DMS53 treated with DMSO at 0.1 percent for 48 hours (cell line): Measurements from ENCODE around the gene APLP2.
"Not testable (repeated sequence)": the region's sequence is repeated elsewhere in the genome, so short reads cannot be mapped to it uniquely, and the experiment has no call there.

Experiments
- DNase-seq: peaks from one replicate; lab custom pipeline; 2025; ENCODE audit not compliant: unreplicated experiment; lab: John Stamatoyannopoulos, UW

APLP2 gene

GRCh38 chr11:130165601-130166456, 96.1 kb downstream of the APLP2 start:
- no peak for DNase-seq

- DNase-seq: peak; percentile 71
These were observed 96.7 kb downstream of the APLP2 start for GRCh38 chr11:130166457-130166784.

DNA sequence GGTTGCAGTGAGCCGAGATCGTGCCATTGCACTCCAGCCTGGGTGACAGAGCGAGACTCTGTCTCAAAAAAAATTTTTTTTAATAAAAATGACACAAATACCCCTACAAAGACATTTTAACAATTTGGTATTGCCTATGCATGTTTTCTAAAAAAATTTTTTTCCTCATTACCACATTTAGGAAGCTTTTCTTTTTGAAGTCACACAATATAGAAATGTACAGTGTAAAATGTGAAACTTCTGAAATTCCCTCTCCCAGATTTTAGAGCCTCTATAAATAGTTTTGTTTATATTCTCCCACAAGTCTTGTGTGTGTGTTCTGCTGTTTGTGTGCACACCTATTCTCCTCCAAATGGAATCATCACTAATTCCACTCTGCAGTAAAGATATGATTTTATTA, 97.5 kb downstream of the APLP2 start:
- DNase-seq: no peak

- no peak for DNase-seq
These were observed 98.4 kb downstream of the APLP2 start for GRCh38 chr11:130168105-130168504.

- DNase-seq: no peak
These were observed 100.7 kb downstream of the APLP2 start for GRCh38 chr11:130170345-130170744.

DNA sequence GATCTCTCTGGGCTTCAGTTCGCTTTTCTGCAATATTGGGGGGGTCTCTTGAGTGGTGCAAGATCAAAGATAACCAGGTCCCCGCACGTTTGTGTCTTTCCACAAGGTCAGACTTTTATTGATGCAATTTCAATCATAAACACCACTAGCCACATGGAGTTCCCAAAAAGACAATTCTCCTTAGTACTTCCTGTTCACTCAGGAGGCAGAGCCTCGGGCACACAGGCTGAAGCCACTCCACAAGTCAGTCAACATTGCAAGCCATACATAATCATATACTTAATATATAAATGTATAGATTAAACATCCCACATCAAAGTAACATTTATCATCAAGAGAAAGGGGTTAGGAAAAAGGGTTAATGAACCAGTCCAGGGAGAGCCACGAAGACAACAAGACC, 101.8 kb downstream of the APLP2 start:
- no peak for DNase-seq

DNA sequence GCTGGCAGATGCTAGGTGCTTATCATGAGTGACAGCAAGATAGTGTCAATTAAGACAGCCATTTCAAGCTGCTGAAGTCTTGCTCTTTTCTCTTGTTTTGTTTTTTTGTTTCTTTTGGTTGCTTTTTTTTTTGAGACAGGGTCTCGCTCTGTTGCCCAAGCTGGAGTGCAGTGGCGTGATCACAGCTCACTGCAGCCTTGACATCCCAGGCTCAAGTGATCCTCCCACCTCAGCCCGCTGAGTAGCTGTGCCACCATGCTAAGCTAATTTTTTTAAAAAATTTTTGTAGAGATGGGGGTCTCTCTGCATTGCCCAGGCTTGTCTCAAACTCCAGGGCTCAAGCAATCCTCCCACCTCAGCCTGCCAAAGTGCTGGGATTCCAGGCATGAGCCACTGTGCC, 102.3 kb downstream of the APLP2 start:
- DNase-seq: not testable (repeated sequence)

DNA sequence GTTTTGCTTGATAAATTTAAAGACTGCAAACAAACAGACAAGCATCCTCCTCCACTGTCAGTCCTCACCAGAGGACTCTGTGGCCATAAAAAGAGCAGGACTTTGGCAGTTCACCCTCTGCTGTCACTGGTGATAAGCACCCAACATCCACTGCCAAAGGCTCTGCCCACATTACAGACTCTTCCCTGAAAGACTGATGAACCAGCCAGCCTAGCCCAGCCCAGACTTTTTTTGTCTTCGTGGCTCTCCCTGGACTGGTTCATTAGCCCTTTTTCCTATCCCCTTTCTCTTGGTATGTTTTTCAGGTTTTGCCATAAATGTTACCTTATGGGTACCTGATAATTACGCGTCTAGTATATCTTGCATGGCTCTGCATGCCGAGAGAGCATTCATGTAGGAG, 104.9 kb downstream of the APLP2 start:
- DNase-seq: no peak

GRCh38 chr11:130175898-130176297, 106.2 kb downstream of the APLP2 start:
- DNase-seq: no peak

GRCh38 chr11:130177782-130178181, 108.1 kb downstream of the APLP2 start:
- peak; percentile 29 for DNase-seq

GRCh38 chr11:130178441-130179339, 109.0 kb downstream of the APLP2 start:
- DNase-seq: peak; percentile 30

DNA sequence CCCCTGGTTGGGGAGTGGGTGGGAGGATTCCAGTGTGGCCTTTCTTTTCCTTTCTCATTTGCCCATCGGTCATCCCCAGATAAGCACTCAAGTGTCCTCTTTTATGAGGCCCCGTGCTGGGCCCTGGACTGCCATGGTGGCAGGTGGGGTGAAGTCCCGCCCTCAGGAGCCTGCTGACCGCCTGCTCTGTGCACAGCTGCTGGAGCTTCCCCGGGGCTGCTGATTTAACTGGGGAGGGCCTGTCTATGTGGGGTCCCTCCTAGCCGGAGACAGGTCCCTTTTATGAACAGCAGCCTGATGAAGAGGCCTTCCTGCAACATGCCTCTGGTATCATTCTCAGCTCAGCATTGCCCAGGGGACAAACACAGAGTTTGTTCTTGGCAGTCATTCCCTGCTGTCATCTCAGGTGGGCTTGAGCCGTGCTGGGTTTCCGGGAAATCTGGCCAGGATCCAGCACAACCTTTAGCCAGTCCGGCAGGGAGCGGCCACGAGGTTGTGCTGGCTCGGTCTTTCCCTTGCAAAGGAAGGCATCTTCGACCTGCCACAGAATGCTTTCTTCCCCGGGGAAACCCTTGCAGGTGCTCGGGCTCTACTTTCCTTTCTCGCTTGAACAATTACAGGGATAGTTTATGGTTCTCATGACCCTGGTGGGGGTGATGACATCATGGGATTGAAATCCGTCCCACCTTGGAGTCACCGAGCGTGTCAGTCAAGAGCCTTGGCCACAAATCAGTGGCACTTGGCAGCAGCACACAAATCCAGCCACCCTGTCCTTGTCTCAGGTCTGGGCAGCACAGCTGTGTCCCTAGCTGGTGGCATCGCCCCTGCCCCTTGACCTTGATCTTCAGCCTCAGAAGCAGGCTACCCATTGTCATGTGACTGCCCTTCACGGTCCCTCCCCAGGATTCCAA, 110.0 kb downstream of the APLP2 start:
- peak; percentile 62 for DNase-seq

DNA sequence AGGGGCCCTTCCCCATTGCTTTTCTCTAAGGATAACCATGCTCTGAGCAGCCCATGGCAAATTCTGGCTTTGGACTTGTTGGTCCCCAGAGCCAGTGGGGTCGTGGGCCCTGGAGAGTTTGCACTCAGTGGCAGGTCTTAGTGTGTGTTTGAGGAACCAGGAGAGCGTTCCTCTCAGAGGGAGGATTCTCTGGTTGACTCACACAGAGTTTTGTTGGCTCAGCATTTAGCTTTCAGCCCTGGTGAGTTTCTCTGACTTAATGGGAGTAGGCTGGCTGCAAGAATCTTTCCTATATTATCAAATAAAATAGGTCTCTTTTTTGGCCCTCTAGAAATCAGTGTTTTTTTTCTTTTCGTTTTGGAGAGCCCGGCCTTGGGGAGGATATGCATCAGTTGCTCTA, 110.8 kb downstream of the APLP2 start:
- peak; percentile 56 for DNase-seq

DNA sequence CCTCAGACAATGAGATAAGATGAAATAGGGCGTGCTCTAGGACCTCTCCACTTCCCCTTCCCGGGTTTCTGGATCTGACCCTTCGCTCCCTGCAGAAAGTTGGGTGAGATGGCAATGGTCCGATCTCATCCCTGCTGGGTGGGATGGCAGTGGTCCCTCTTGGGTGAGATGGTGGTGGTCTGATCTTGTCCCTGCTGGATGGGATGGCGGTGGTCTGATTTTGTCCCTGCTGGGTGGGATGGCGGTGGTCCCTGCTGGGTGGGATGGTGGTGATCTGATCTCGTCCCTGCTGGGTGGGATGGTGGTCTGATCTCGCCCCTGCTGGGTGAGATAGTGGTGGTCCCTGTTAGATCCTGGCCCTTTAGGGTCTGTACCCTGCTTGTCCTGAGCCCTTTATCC, 111.2 kb downstream of the APLP2 start:
- no peak for DNase-seq

- peak; percentile 97 for DNase-seq
These were observed 111.9 kb downstream of the APLP2 start for GRCh38 chr11:130181295-130182272.

- no peak for DNase-seq
These were observed 114.3 kb downstream of the APLP2 start for GRCh38 chr11:130183878-130184610.

DNA sequence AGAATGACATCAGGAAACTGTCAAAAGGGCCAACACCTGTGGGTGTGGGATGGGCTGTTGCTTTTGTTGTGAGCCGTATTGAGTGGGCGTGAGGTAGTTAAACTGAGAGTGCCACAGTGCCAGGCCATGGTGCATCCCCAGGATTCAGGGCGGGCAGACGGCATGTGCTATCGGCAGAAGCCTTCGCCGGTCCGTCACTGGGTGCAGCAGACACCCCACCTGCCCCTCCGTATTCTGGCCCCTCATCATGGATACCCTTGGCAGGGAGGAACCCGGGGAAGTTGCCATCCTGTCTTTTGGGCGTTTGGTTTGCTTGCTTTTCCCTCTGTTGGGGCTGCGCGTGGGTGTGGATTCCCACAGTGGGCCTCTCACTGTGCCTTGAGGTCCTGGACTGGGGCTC, 117.4 kb downstream of the APLP2 start:
- no peak for DNase-seq

DNA sequence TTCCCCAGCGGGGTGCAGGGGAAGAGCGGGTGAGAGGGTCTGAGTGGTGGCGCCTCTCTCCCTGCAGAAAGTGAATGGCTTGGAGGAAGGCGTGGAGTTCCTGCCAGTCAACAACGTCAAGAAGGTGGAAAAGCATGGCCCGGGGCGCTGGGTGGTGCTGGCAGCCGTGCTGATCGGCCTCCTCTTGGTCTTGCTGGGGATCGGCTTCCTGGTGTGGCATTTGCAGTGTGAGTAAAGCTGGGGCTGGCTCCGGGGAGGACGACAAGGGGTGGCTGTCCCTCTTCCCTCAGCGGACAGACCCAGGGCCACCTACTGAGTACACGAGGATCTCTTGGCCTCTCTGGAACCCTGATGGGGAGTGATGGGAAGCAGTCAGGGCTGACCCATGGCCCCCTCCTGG, 118.4 kb downstream of the APLP2 start:
- no peak for DNase-seq
